Pancreas (tissue), 10 donors: ENCODE data around the gene AMBP. TPM values are rescaled to one million over a fixed set of nuclear protein-coding genes. Genes with fewer than 3 reads are reported as not detected.
"Not testable (repeated sequence)": the region's sequence is repeated elsewhere in the genome, so short reads cannot be mapped to it uniquely, and the experiment has no call there.

Experiments
- ATAC-seq, 4 donors: fragments of 200-7000 bp; cut with Tn5 transposase; one replicate each; pipeline versions ENCODE4 v1.8.0 to v1.9.1; 2020; ENCODE audit warnings: mild to moderate bottlenecking in 4 of 4, moderate library complexity in 4 of 4
- DNase-seq, 6 donors: peaks; one replicate each; pipeline ENCODE4 v3.0.0-alpha.2; 2020
- FAIRE-seq: peaks from 2 replicates; lab custom pipeline; 2012; peaks lifted over from hg19 to GRCh38; lab: Jason Lieb, UNC
- H3K27ac ChIP-seq, 4 donors: fragments of 200-600 bp; sonication (generic); 1 replicate in 3 of 4; 2 replicates in 1 of 4; pipeline versions ENCODE4 v1.5.0 to v1.8.0; 2020
- H3K27me3 ChIP-seq, 4 donors: fragments of 200-600 bp; one replicate each; pipeline ENCODE4 v1.8.0; 2021
- H3K36me3 ChIP-seq, 3 donors: fragments of 200-600 bp; sonication (generic) in 1 of 3; one replicate each; pipeline versions ENCODE4 v1.5.0 to v1.8.0; 2020 to 2021
- H3K4me1 ChIP-seq, 3 donors: fragments of 200-600 bp; one replicate each; pipeline ENCODE4 v1.8.0; 2021
- H3K4me3 ChIP-seq, 4 donors: fragments of 200-600 bp; sonication (generic) in 2 of 4; one replicate each; pipeline versions ENCODE4 v1.5.0 to v1.8.0; 2020 to 2021
- H3K9me3 ChIP-seq, 4 donors: fragments of 200-600 bp; one replicate each; pipeline ENCODE4 v1.8.0; 2021
- WGBS, 2 donors: extraction: QIAGEN DNeasy Blood & Tissue Kit; methylation state at CpG; one replicate each; pipeline ENCODE4 v1.1.7; 2013; 5-methylcytosine and 5-hydroxymethylcytosine counted together
- intact Hi-C, 3 donors: fragments of 100-400 bp; cut with DNase I; formaldehyde crosslinking; loops; one replicate each; pipeline versions ENCODE4 v1.11.1 to v1.14.2; 2022
- polyA plus RNA-seq, 2 donors: library from polyadenylated mRNA; stranded (reverse); fragments of 200-250 nt; gene quantifications; one replicate each; pipeline ENCODE4 v1.2.3, GENCODE V29; 2013
- total RNA-seq, 6 donors: library from RNA; stranded (reverse); fragmentation: NEBNext Ultra II Directional in 4 of 6; extraction: Animal tissue kit (Norgen Biotek cat#: 25700) in 4 of 6; gene quantifications; one replicate each; pipeline versions ENCODE4 v1.2.1 to v1.2.4, GENCODE V29; 2021 to 2023
- TF ChIP-seq, protein P1 (sequence below), 4 donors: fragments of 200-600 bp; sonication (generic) in 3 of 4; IDR thresholded peaks; one replicate each; pipeline versions ENCODE4 v1.5.0 to v1.8.0; 2021; ENCODE audit warnings: antibody characterized with exemption in 4 of 4
- donor health status: healthy with polysubstance abuse.
- donor health status: DM: no; HTN: no; CAD: no; lungs with moderate emphysema.
- donor health status: DM: no; HTN: no; CAD: no.
- donor health status: control.
- donor health status: control.
- donor health status: Bipolar disorder and iron deficiency.
- donor health status: DM: yes; HTN: yes; CAD: no.
- donor health status: DM: no; HTN: no; CAD: no.
- donor health status: DM: no; HTN: no; CAD: no.
- donor health status: DM: yes; HTN: yes; CAD: no.

AMBP gene
- total and polyA plus RNA-seq, 8 donors = 62.7 to 370 (median 102) TPM

DNA sequence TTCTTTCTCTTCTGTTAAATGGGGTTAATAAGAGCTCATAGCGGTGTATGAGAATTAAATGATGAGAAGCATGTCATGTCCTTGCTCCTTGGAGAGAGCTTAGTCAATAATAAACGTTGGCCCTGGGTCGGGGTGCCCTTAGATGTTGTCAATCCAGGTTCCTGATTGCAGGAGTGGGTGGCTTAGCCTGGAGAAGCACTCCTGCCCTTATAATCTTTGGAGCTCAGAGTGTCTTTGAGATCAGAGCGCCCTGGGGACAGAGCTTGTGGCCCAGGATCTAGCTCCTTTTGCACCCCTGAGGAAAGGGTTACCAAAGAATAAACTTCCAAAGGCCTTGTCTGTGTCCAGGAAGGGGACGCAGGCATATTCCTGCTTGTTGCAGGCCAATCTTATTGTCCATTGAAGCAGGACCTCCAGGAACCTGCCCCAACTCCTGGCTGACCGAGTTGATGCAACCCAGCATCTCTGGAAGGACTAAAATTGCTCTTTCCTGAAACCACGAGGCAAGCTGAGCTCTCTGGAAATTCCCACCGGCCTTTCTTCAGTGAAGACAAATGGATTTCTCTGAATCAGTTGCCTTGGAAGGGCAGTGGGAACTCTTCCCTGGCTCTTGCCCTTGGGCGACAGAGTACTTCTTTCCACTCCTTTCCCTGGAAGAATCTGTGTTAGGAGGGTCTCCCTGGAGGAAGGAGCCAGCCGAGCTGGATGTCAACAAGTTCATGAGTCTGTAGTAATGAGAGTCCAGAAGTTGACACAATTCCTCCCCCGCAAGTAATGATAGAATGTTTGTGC, 6.4 kb upstream of the AMBP start:
- Histone ChIP-seq H3K4me1 (peaks cover 26 to 29% (median 26%) of the 10 kb centered on the region in 3 donors), H3K27me3 (no peaks in the 10 kb centered on the region), H3K4me3 (no peak overlapping the region), H3K9me3 (no peaks in the 10 kb centered on the region), H3K27ac (no peak overlapping the region), H3K36me3 (no peaks in the 10 kb centered on the region)
- WGBS, 2 donors = 71 to 74% methylated on average over 11 of the region's 11 CpGs
- intact Hi-C loops = loop anchor here in 1 of 3 donors (5.0 kb wide), 1 partner anchor 208 kb away; no protein-coding TSS in a partner anchor
- ATAC-seq (no peak), FAIRE-seq (no peak), DNase-seq (no peak)
- TF ChIP-seq, protein P1, sequence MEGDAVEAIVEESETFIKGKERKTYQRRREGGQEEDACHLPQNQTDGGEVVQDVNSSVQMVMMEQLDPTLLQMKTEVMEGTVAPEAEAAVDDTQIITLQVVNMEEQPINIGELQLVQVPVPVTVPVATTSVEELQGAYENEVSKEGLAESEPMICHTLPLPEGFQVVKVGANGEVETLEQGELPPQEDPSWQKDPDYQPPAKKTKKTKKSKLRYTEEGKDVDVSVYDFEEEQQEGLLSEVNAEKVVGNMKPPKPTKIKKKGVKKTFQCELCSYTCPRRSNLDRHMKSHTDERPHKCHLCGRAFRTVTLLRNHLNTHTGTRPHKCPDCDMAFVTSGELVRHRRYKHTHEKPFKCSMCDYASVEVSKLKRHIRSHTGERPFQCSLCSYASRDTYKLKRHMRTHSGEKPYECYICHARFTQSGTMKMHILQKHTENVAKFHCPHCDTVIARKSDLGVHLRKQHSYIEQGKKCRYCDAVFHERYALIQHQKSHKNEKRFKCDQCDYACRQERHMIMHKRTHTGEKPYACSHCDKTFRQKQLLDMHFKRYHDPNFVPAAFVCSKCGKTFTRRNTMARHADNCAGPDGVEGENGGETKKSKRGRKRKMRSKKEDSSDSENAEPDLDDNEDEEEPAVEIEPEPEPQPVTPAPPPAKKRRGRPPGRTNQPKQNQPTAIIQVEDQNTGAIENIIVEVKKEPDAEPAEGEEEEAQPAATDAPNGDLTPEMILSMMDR (IDR thresholded peaks at IDR 0.05) = no peak

DNA sequence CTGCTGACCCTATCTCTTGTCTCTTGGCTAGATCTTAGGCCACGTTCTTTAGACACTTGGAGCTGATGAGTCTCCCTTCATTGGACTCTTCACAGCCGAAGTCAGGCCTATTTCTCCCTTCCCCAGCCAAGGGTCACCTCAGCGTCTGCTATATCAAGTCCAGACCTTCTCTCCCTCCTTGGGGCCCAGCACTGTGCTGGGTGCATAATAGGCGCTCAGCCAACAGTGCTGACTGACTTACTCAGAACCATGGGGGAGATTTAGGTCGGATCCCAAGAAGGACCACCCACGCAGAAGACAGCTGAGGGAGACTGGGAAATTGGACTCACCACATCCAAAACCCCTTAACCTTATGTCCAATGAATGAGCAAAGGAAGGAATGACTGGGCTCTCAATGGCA, 5.6 kb upstream of the AMBP start:
- Histone ChIP-seq H3K36me3 (no peaks in the 10 kb centered on the region), H3K4me3 (no peak overlapping the region), H3K4me1 (peaks cover 29 to 37% (median 32%) of the 10 kb centered on the region in 3 donors), H3K27ac (no peak overlapping the region), H3K27me3 (no peaks in the 10 kb centered on the region), H3K9me3 (no peaks in the 10 kb centered on the region)
- DNase-seq = peak in 2 of 6 donors; percentile 20 to 25
- FAIRE-seq = no peak
- intact Hi-C loops = loop anchor here in 1 of 3 donors (5.0 kb wide), 1 partner anchor 209 kb away; no protein-coding TSS in a partner anchor
- no peak for ATAC-seq
- 87 to 91% methylated on average over 6 of the region's 6 CpGs for WGBS, 2 donors
- TF ChIP-seq, protein P1 (IDR thresholded peaks at IDR 0.05) = no peak

GRCh38 chr9:114082763-114083412, 4.8 kb upstream of the AMBP start:
- not testable (repeated sequence) for H3K4me3 ChIP-seq, H3K27me3 ChIP-seq, H3K9me3 ChIP-seq, ATAC-seq, H3K36me3 ChIP-seq, FAIRE-seq
- 41 to 47% methylated on average over 13 of the region's 13 CpGs for WGBS, 2 donors
- peaks cover 35 to 45% (median 40%) of the 10 kb centered on the region in 3 donors for H3K4me1 ChIP-seq
- intact Hi-C loops = loop anchor here in 1 of 3 donors (5.0 kb wide), 1 partner anchor 209 kb away; no protein-coding TSS in a partner anchor
- H3K27ac ChIP-seq = peak overlapping the region in 2 of 4 donors; percentile 39 to 82
- DNase-seq = peak in 1 of 6 donors; percentile 14

GRCh38 chr9:114082017-114082762, 4.1 kb upstream of the AMBP start:
- TF ChIP-seq, protein P1 (IDR thresholded peaks at IDR 0.05) = peak; percentile 92 to 95 (median 93)
- FAIRE-seq = peak; percentile 9
- Histone ChIP-seq H3K27me3 (no peaks in the 10 kb centered on the region), H3K9me3 (no peaks in the 10 kb centered on the region), H3K4me1 (peaks cover 40 to 51% (median 46%) of the 10 kb centered on the region in 3 donors), H3K4me3 (no peak overlapping the region), H3K27ac (peak overlapping the region; percentile 37 to 82 (median 68)), H3K36me3 (no peaks in the 10 kb centered on the region)
- peak; percentile 87 to 95 (median 90) for DNase-seq
- ATAC-seq = peak; percentile 72 to 87 (median 76)
- WGBS, 2 donors = 13 to 14% methylated on average over 10 of the region's 10 CpGs
- intact Hi-C loops = loop anchor here in 1 of 3 donors (5.0 kb wide), 1 partner anchor 210 kb away; no protein-coding TSS in a partner anchor
